K562 (cell line): ENCODE data around the gene SYNGR1. TPM values are rescaled to one million over a fixed set of nuclear protein-coding genes. Genes with fewer than 3 reads are reported as not detected.

Source experiments
- ATAC-seq: fragments of 200-7000 bp; cut with Tn5 transposase; 3 replicates; pipeline ENCODE4 v1.9.1; 2020; ENCODE audit warnings: moderate library complexity
- BruUV-seq: library from RNA; stranded (reverse); fragments of 400-500 nt; replicated peaks from 2 replicates; lab custom pipeline; 2021; lab: Mats Ljungman, UMichigan
- CTCF ChIA-PET: fragments of 300-600 bp; formaldehyde crosslinking; extraction: SDS; loops from one replicate; lab custom pipeline; 2021; ENCODE audit warnings: low intra/inter-chr PET ratio; lab: Yijun Ruan, JAX
- POLR2A ChIA-PET: fragments of 300-600, 350-650 bp; sonication (Branson Sonifier 250); formaldehyde crosslinking; extraction: SDS; loops from one replicate; lab custom pipeline; 2021; ENCODE audit warnings: antibody characterized with exemption, inconsistent platforms; lab: Yijun Ruan, JAX
- DNase-seq, 4 experiments: peaks; one replicate each; pipeline versions ENCODE4 v3.0.0 to v3.0.0-alpha.2; 2011 to 2018; ENCODE audit warnings: low spot score in 3 of 4, mixed read lengths in 3 of 4; ENCODE audit errors: extremely low read depth in 1 of 4
- FAIRE-seq: peaks from 2 replicates; lab custom pipeline; 2011; peaks lifted over from hg19 to GRCh38; lab: Jason Lieb, UNC
- H2AFZ ChIP-seq: 2 replicates; pipeline ENCODE4 v1.6.0; 2011; ENCODE audit warnings: low read depth, low read length, control low read depth, inconsistent platforms
- H3K27ac ChIP-seq: fragments of 200-600 bp; 3 replicates; pipeline ENCODE4 v1.8.0; 2011; ENCODE audit warnings: low read depth, mild to moderate bottlenecking, control low read depth, inconsistent platforms, low read length, moderate library complexity, mixed read lengths; ENCODE audit errors: extremely low read depth
- H3K27me3 ChIP-seq, 2 experiments: fragments of 300-600 bp in 1 of 2; 2 replicates in 1 of 2; 3 replicates in 1 of 2; pipeline versions ENCODE4 v1.6.0 to v1.8.0; 2011; ENCODE audit warnings: inconsistent platforms in 2 of 2, low read length in 2 of 2, mild to moderate bottlenecking in 1 of 2, mixed read lengths in 1 of 2, moderate library complexity in 1 of 2; ENCODE audit not compliant: control insufficient read depth in 2 of 2, insufficient read depth in 2 of 2
- H3K36me3 ChIP-seq: fragments of 300-600 bp; 3 replicates; pipeline ENCODE4 v1.8.0; 2011; ENCODE audit warnings: mild to moderate bottlenecking, low read length, inconsistent platforms; ENCODE audit not compliant: control insufficient read depth, insufficient read depth
- H3K4me1 ChIP-seq, 2 experiments: fragments of 200-600 bp in 1 of 2; replicated peaks in 1 of 2; 2 replicates in 1 of 2; 3 replicates in 1 of 2; pipeline versions ENCODE4 v1.5.1 to v1.8.0; 2011; ENCODE audit warnings: inconsistent platforms in 2 of 2, low read length in 2 of 2, mild to moderate bottlenecking in 1 of 2, mixed read lengths in 1 of 2, moderate library complexity in 1 of 2; ENCODE audit not compliant: control insufficient read depth in 2 of 2, insufficient read depth in 2 of 2
- H3K4me2 ChIP-seq: 2 replicates; pipeline ENCODE4 v1.6.1; 2011; ENCODE audit warnings: low read length, control low read depth, inconsistent platforms, mixed read lengths; ENCODE audit not compliant: insufficient read depth
- H3K4me3 ChIP-seq: fragments of 200-600 bp; sonication (generic), shearing (Covaris generic); 2 replicates; pipeline ENCODE4 v1.5.1; 2016; ENCODE audit warnings: control low read depth, inconsistent platforms
- H3K79me2 ChIP-seq: fragments of 200-600 bp; 3 replicates; pipeline ENCODE4 v1.8.0; 2011; ENCODE audit warnings: low read length, inconsistent platforms; ENCODE audit not compliant: control insufficient read depth, insufficient read depth
- H3K9ac ChIP-seq, 2 experiments: 2 replicates each; pipeline versions ENCODE4 v1.6.0 to v1.6.1; 2011; ENCODE audit warnings: low read depth in 2 of 2, low read length in 2 of 2, control low read depth in 1 of 2, inconsistent platforms in 1 of 2, mild to moderate bottlenecking in 1 of 2, mixed read lengths in 1 of 2; ENCODE audit not compliant: insufficient read depth in 1 of 2
- H3K9me1 ChIP-seq: one replicate; pipeline ENCODE4 v1.6.0; 2011; ENCODE audit warnings: inconsistent platforms, mild to moderate bottlenecking, low read length, moderate library complexity; ENCODE audit not compliant: control insufficient read depth, insufficient read depth
- H3K9me3 ChIP-seq: replicated peaks from 2 replicates; pipeline ENCODE4 v1.5.1; 2011; ENCODE audit warnings: low read depth, low read length, inconsistent platforms; ENCODE audit not compliant: control insufficient read depth, insufficient read depth
- H4K20me1 ChIP-seq: replicated peaks from 2 replicates; pipeline ENCODE4 v1.6.1; 2011; ENCODE audit warnings: low read length, inconsistent platforms, mixed read lengths; ENCODE audit not compliant: control insufficient read depth, insufficient read depth
- FOXO4 ChIP-seq: fragments of 450-650 bp; formaldehyde crosslinking; IDR thresholded peaks from 2 replicates; pipeline ENCODE4 v1.4.0; 2020; ENCODE audit warnings: mild to moderate bottlenecking, moderate library complexity
- GMEB1 ChIP-seq: fragments of 250-450 bp; sonication (Bioruptor Pico); IDR thresholded peaks from 2 replicates; pipeline ENCODE4 v1.4.0; 2020; ENCODE audit warnings: mild to moderate bottlenecking
- HMBOX1 ChIP-seq: sonication (generic); IDR thresholded peaks from 2 replicates; pipeline ENCODE4 v1.6.1; 2016
- HMGXB4 ChIP-seq: sonication (generic); formaldehyde crosslinking; IDR thresholded peaks from 2 replicates; pipeline ENCODE4 v1.8.1; 2023; ENCODE audit warnings: mild to moderate bottlenecking, missing genetic modification reagents
- HNRNPK ChIP-seq: fragments of 200-400 bp; formaldehyde crosslinking; IDR thresholded peaks from one replicate; pipeline ENCODE4 v1.6.1; 2018; ENCODE audit warnings: mild to moderate bottlenecking, low read depth, low read length; ENCODE audit not compliant: poor library complexity, severe bottlenecking
- HNRNPUL1 ChIP-seq: fragments of 200-400 bp; formaldehyde crosslinking; IDR thresholded peaks from 2 replicates; pipeline ENCODE4 v1.6.1; 2017; ENCODE audit warnings: low read length
- ZC3H4 ChIP-seq: sonication (generic); formaldehyde crosslinking; IDR thresholded peaks from 2 replicates; pipeline ENCODE4 v1.9.0; 2021; ENCODE audit warnings: missing genetic modification reagents, borderline replicate concordance
- ZFP36 ChIP-seq: fragments of 150-350 bp; IDR thresholded peaks from 2 replicates; pipeline ENCODE4 v1.6.1; 2018; ENCODE audit warnings: low read length, low read depth; ENCODE audit not compliant: partially characterized antibody
- ZNF121 ChIP-seq: sonication (generic); formaldehyde crosslinking; conservative IDR thresholded peaks from 2 replicates; pipeline ENCODE4 v1.8.0; 2022; ENCODE audit warnings: missing genetic modification reagents
- ZNF253 ChIP-seq: fragments of 250-450 bp; sonication (Bioruptor Pico); conservative IDR thresholded peaks from 2 replicates; pipeline ENCODE4 v1.6.1; 2021; ENCODE audit warnings: mild to moderate bottlenecking
- ZNF79 ChIP-seq: fragments of 250-450 bp; sonication (Bioruptor Pico); IDR thresholded peaks from 2 replicates; pipeline ENCODE4 v1.4.0; 2020; ENCODE audit warnings: low read depth, mild to moderate bottlenecking, moderate library complexity
- ZZZ3 ChIP-seq: fragments of 450-650 bp; IDR thresholded peaks from 2 replicates; pipeline ENCODE4 v1.6.1; 2016; ENCODE audit warnings: antibody characterized with exemption, mild to moderate bottlenecking, moderate library complexity
- WGBS: fragments of 100-300 bp; shearing (Covaris generic); methylation state at CpG from one replicate; pipeline ENCODE4 v1.1.6; 2016; ENCODE audit warnings: low coverage, mixed read lengths; ENCODE audit not compliant: insufficient coverage; ENCODE audit errors: missing lambda C conversion rate; 5-methylcytosine and 5-hydroxymethylcytosine counted together
- in situ Hi-C: fragments of 300-500 bp; cut with MboI; formaldehyde crosslinking; loops from 4 replicates; pipeline ENCODE4 v1.15.0; 2018; ENCODE audit warnings: inconsistent platforms, mixed read lengths
- intact Hi-C: fragments of 100-400 bp; cut with micrococcal nuclease; formaldehyde crosslinking; loops from 2 replicates; pipeline ENCODE4 v1.14.2; 2022
- polyA plus RNA-seq, 8 experiments: library from polyadenylated mRNA; depleted of rRNA in 4 of 8; stranded (reverse) in 5 of 8; unstranded in 3 of 8; fragments of >200 nt; fragmentation: Nextera tagmentation in 2 of 8; fragmentation: Illumina TruSeq in 1 of 8; extraction: Ambion mirVana in 2 of 8; extraction: Trizol in 1 of 8; gene quantifications; 2 replicates each; pipeline versions ENCODE4 v1.2.1 to v1.2.3, GENCODE V29; 2011 to 2014; ENCODE audit warnings: inconsistent platforms in 1 of 8, missing spikeins in 1 of 8
- total RNA-seq, 7 experiments: library from RNA; depleted of rRNA in 6 of 7; stranded (reverse); fragments of >200 nt in 6 of 7; fragmentation: Illumina TruSeq in 2 of 7; extraction: Trizol in 2 of 7; gene quantifications; 2 replicates each; pipeline versions ENCODE4 v1.2.1 to v1.2.3, GENCODE V29; 2011 to 2021; ENCODE audit warnings: low replicate concordance in 1 of 7

The SYNGR1 gene
- total and polyA plus RNA-seq, 9 of the 15 experiments (the other 6 are each of a cell fraction or from before 2014, with no cell fraction given), result 1.8 to 15.9 (median 5.5) TPM

GRCh38 chr22:39325392-39325932, 24.3 kb upstream of the SYNGR1 start (continued):
- TF ChIP-seq FOXO4 (CRISPR knock-in tag) (no peak), HMBOX1 (no peak), HNRNPUL1 (no peak), HNRNPK (no peak)

- no TSS peak for BruUV-seq
- no peak for FAIRE-seq
- no peak overlapping the region for H3K27ac ChIP-seq
- ChIA-PET CTCF (no interaction called here), POLR2A (interaction anchor here (9.4 kb wide), 1 partner anchor 11 kb away, joined by 136 read pairs; the partner anchor contains the start of gene RPL3)
- no peak overlapping the region for H3K4me3 ChIP-seq
- WGBS, result 69% methylated on average over 15 of the region's 18 CpGs
- no peaks in the 10 kb centered on the region for H4K20me1 ChIP-seq
- no peaks in the 10 kb centered on the region for H3K9me1 ChIP-seq
- H3K4me2 ChIP-seq, result no peak overlapping the region
- H3K9ac ChIP-seq, result peak overlapping the region in 1 of 2 experiments; percentile 35; a peak in 1 of 4 replicates
- no peaks in the 10 kb centered on the region for H3K36me3 ChIP-seq
- in situ Hi-C loops, result no loop called here
- H3K4me1 ChIP-seq, result peaks cover 0 to 7% of the 10 kb centered on the region in 2 experiments; a peak in 2 of 5 replicates
- H3K79me2 ChIP-seq, result no peaks in the 10 kb centered on the region
- intact Hi-C loops, result no loop called here
- no peaks in the 10 kb centered on the region for H3K9me3 ChIP-seq
- DNase-seq, result peak in 1 of 4 experiments; percentile 3
- no peak for ATAC-seq
- H2AFZ ChIP-seq, result no peak overlapping the region
- H3K27me3 ChIP-seq, result no peaks in the 10 kb centered on the region
- TF ChIP-seq ZFP36 (no peak), ZZZ3 (no peak), HMGXB4 (CRISPR knock-in tag) (no peak), GMEB1 (no peak), ZNF121 (CRISPR knock-in tag) (no peak), ZC3H4 (CRISPR knock-in tag) (no peak), ZNF79 (CRISPR knock-in tag) (no peak), ZNF253 (CRISPR knock-in tag) (no peak)
Measured at GRCh38 chr22:39327995-39328754, 21.6 kb upstream of the SYNGR1 start.
